CD4-positive, CD25-positive, alpha-beta regulatory T cell (primary cell): ENCODE measurements around the gene RAB23. TPM values are rescaled to one million over a fixed set of nuclear protein-coding genes. Genes with fewer than 3 reads are reported as not detected.
A peak's percentile ranks its signal among the peaks of the same experiment; 100 is the strongest.

Experiments used
- ATAC-seq, 2 donors: fragments of 150-1000 bp; cut with Tn5 transposase; one replicate each; pipeline ENCODE4 v1.10.0; 2021; ENCODE audit warnings: low read depth in 2 of 2, moderate number of reproducible peaks in 2 of 2, moderate library complexity in 1 of 2
- DNase-seq, 3 donors: peaks; one replicate each; pipeline versions ENCODE4 v3.0.0 to v3.0.0-alpha.2; 2012 to 2022; ENCODE audit warnings: mixed read lengths in 1 of 3
- H3K27ac ChIP-seq: one replicate; pipeline ENCODE4 v1.7.0; 2013; ENCODE audit warnings: mild to moderate bottlenecking, low read length; ENCODE audit not compliant: insufficient read depth, poor library complexity, severe bottlenecking
- H3K27me3 ChIP-seq: one replicate; pipeline ENCODE4 v1.7.0; 2013; ENCODE audit warnings: low read length; ENCODE audit not compliant: control insufficient read depth, insufficient read depth
- H3K36me3 ChIP-seq: one replicate; pipeline ENCODE4 v1.7.0; 2013; ENCODE audit warnings: mild to moderate bottlenecking, low read length, moderate library complexity; ENCODE audit not compliant: control insufficient read depth, insufficient read depth
- H3K4me1 ChIP-seq: 2 replicates; pipeline ENCODE4 v1.7.0; 2013; ENCODE audit warnings: mild to moderate bottlenecking, low read length; ENCODE audit not compliant: insufficient read depth, control insufficient read depth, poor library complexity, severe bottlenecking
- H3K4me3 ChIP-seq: one replicate; pipeline ENCODE4 v1.7.0; 2013; ENCODE audit warnings: low read depth, mild to moderate bottlenecking, low read length, moderate library complexity
- H3K9me3 ChIP-seq, 2 experiments: 1 replicate in 1 of 2; 2 replicates in 1 of 2; pipeline ENCODE4 v1.7.0; 2013; ENCODE audit warnings: low read length in 2 of 2, mild to moderate bottlenecking in 1 of 2, moderate library complexity in 1 of 2; ENCODE audit not compliant: control insufficient read depth in 2 of 2
- H3K27ac Mint-ChIP-seq, 3 donors: one replicate each; pipeline ENCODE4 v1.8.0; 2020 to 2022; ENCODE audit warnings: mild to moderate bottlenecking in 3 of 3, mixed read lengths in 3 of 3, moderate library complexity in 2 of 3
- H3K27me3 Mint-ChIP-seq: one replicate; pipeline ENCODE4 v1.8.0; 2022; ENCODE audit warnings: mild to moderate bottlenecking, mixed read lengths
- H3K36me3 Mint-ChIP-seq: one replicate; pipeline ENCODE4 v1.8.0; 2020; ENCODE audit warnings: mixed read lengths
- H3K4me1 Mint-ChIP-seq, 4 donors: one replicate each; pipeline ENCODE4 v1.8.0; 2020 to 2022; ENCODE audit warnings: mixed read lengths in 4 of 4, mild to moderate bottlenecking in 1 of 4
- H3K4me3 Mint-ChIP-seq, 4 donors: one replicate each; pipeline ENCODE4 v1.8.0; 2020 to 2022; ENCODE audit warnings: mild to moderate bottlenecking in 4 of 4, mixed read lengths in 4 of 4, moderate library complexity in 3 of 4
- H3K9me3 Mint-ChIP-seq, 7 donors: one replicate each; pipeline ENCODE4 v1.8.0; 2020 to 2022; ENCODE audit warnings: mixed read lengths in 7 of 7, mild to moderate bottlenecking in 3 of 7, moderate library complexity in 2 of 7
- polyA plus RNA-seq, 4 donors: library from polyadenylated mRNA; unstranded; fragments of 300-500 nt; fragmentation: Illumina TruSeq; gene quantifications; one replicate each; pipeline ENCODE4 v1.2.3, GENCODE V29; 2021
- total RNA-seq: library from RNA; stranded (reverse); gene quantifications from one replicate; pipeline ENCODE4 v1.2.3, GENCODE V29; 2022

The RAB23 gene
- total and polyA plus RNA-seq, 5 donors from 2014 or later = 0.07 to 0.56 (median 0.28) TPM; not detected in 1

- peak overlapping the region in 1 of 4 donors; percentile 3 for H3K4me3 Mint-ChIP-seq
- Histone ChIP-seq H3K36me3 (no peaks in the 10 kb centered on the region), H3K4me3 (no peak overlapping the region), H3K27ac (no peak overlapping the region), H3K27me3 (peaks cover 6% of the 10 kb centered on the region), H3K4me1 (peaks cover 3% of the 10 kb centered on the region), H3K9me3 (peaks cover 3 to 7% of the 10 kb centered on the region in 2 experiments)
- ATAC-seq (no peak), DNase-seq (no peak)
- H3K36me3 Mint-ChIP-seq = peaks cover 4% of the 10 kb centered on the region
- H3K27me3 Mint-ChIP-seq = peaks cover 41% of the 10 kb centered on the region
- H3K4me1 Mint-ChIP-seq = peaks cover 4 to 22% (median 12%) of the 10 kb centered on the region in 4 donors
- H3K27ac Mint-ChIP-seq = no peak overlapping the region
- peaks cover 0 to 5% (median 3%) of the 10 kb centered on the region in 7 donors for H3K9me3 Mint-ChIP-seq
Measured at GRCh38 chr6:57215260-57215659, 6.8 kb downstream of the RAB23 start.

GRCh38 chr6:57210060-57210459 is 12.0 kb downstream of the RAB23 start:
- H3K27me3 Mint-ChIP-seq = peaks cover 4% of the 10 kb centered on the region
- Histone ChIP-seq H3K4me1 (peaks cover 3% of the 10 kb centered on the region), H3K9me3 (no peaks in the 10 kb centered on the region), H3K4me3 (no peak overlapping the region), H3K27ac (no peak overlapping the region), H3K36me3 (no peaks in the 10 kb centered on the region), H3K27me3 (no peaks in the 10 kb centered on the region)
- ATAC-seq = no peak
- H3K9me3 Mint-ChIP-seq = peaks cover 0 to 4% (median 1%) of the 10 kb centered on the region in 7 donors
- H3K27ac Mint-ChIP-seq = no peak overlapping the region
- H3K36me3 Mint-ChIP-seq = peaks cover 3% of the 10 kb centered on the region
- peaks cover 0 to 16% (median 10%) of the 10 kb centered on the region in 4 donors for H3K4me1 Mint-ChIP-seq
- H3K4me3 Mint-ChIP-seq = no peak overlapping the region
- no peak for DNase-seq

GRCh38 chr6:57209030-57209429 is 13.1 kb downstream of the RAB23 start:
- H3K27ac ChIP-seq = no peak overlapping the region
- no peaks in the 10 kb centered on the region for H3K36me3 ChIP-seq
- Mint-ChIP-seq H3K4me1 (peaks cover 0 to 7% (median 4%) of the 10 kb centered on the region in 4 donors), H3K27me3 (no peaks in the 10 kb centered on the region), H3K27ac (no peak overlapping the region), H3K9me3 (peaks cover 0 to 4% (median 0%) of the 10 kb centered on the region in 7 donors), H3K36me3 (no peaks in the 10 kb centered on the region), H3K4me3 (no peak overlapping the region)
- no peaks in the 10 kb centered on the region for H3K27me3 ChIP-seq
- ATAC-seq = no peak
- no peaks in the 10 kb centered on the region for H3K4me1 ChIP-seq
- no peak overlapping the region for H3K4me3 ChIP-seq
- DNase-seq = no peak
- H3K9me3 ChIP-seq = no peaks in the 10 kb centered on the region

- H3K27ac ChIP-seq = no peak overlapping the region
- H3K9me3 ChIP-seq = no peaks in the 10 kb centered on the region
- H3K4me1 ChIP-seq = no peaks in the 10 kb centered on the region
- Mint-ChIP-seq H3K27me3 (no peaks in the 10 kb centered on the region), H3K4me3 (peak overlapping the region in 1 of 4 donors; percentile 58), H3K9me3 (peaks cover 0 to 1% (median 0%) of the 10 kb centered on the region in 7 donors), H3K27ac (no peak overlapping the region), H3K4me1 (no peaks in the 10 kb centered on the region), H3K36me3 (no peaks in the 10 kb centered on the region)
- H3K36me3 ChIP-seq = no peaks in the 10 kb centered on the region
- H3K4me3 ChIP-seq = no peak overlapping the region
- no peak for DNase-seq
- ATAC-seq = no peak
- H3K27me3 ChIP-seq = no peaks in the 10 kb centered on the region
Measured at GRCh38 chr6:57207872-57208271, 14.2 kb downstream of the RAB23 start.

- H3K4me3 ChIP-seq = no peak overlapping the region
- no peak overlapping the region for H3K4me3 Mint-ChIP-seq
Measured at GRCh38 chr6:57207141-57207540, 15.0 kb downstream of the RAB23 start.

GRCh38 chr6:57205550-57206328 is 16.4 kb downstream of the RAB23 start:
- H3K4me3 ChIP-seq = no peak overlapping the region
- no peaks in the 10 kb centered on the region for H3K27me3 ChIP-seq
- no peaks in the 10 kb centered on the region for H3K9me3 ChIP-seq
- no peak for ATAC-seq
- H3K36me3 Mint-ChIP-seq = peaks cover under 1% of the 10 kb centered on the region
- DNase-seq = no peak
- H3K9me3 Mint-ChIP-seq = peaks cover 0 to 1% (median 0%) of the 10 kb centered on the region in 7 donors
- H3K27ac ChIP-seq = no peak overlapping the region
- H3K4me3 Mint-ChIP-seq = no peak overlapping the region
- H3K4me1 Mint-ChIP-seq = no peaks in the 10 kb centered on the region
- no peak overlapping the region for H3K27ac Mint-ChIP-seq
- H3K36me3 ChIP-seq = no peaks in the 10 kb centered on the region
- H3K4me1 ChIP-seq = no peaks in the 10 kb centered on the region
- H3K27me3 Mint-ChIP-seq = peaks cover 5% of the 10 kb centered on the region

More at GRCh38 chr6:57207141-57207540, 15.0 kb downstream of the RAB23 start:
- Histone ChIP-seq H3K27me3 (no peaks in the 10 kb centered on the region), H3K27ac (no peak overlapping the region), H3K36me3 (no peaks in the 10 kb centered on the region), H3K9me3 (no peaks in the 10 kb centered on the region), H3K4me1 (no peaks in the 10 kb centered on the region)
- no peak overlapping the region for H3K27ac Mint-ChIP-seq
- no peaks in the 10 kb centered on the region for H3K36me3 Mint-ChIP-seq
- DNase-seq (no peak), ATAC-seq (no peak)
- H3K27me3 Mint-ChIP-seq = peaks cover 3% of the 10 kb centered on the region
- H3K4me1 Mint-ChIP-seq = no peaks in the 10 kb centered on the region
- peaks cover 0 to 1% (median 0%) of the 10 kb centered on the region in 7 donors for H3K9me3 Mint-ChIP-seq

GRCh38 chr6:57201718-57202117 is 20.4 kb downstream of the RAB23 start:
- Mint-ChIP-seq H3K4me1 (no peaks in the 10 kb centered on the region), H3K4me3 (no peak overlapping the region), H3K36me3 (peaks cover 3% of the 10 kb centered on the region), H3K9me3 (no peaks in the 10 kb centered on the region), H3K27me3 (peaks cover 5% of the 10 kb centered on the region), H3K27ac (no peak overlapping the region)
- H3K9me3 ChIP-seq = no peaks in the 10 kb centered on the region
- no peaks in the 10 kb centered on the region for H3K36me3 ChIP-seq
- no peak for DNase-seq
- H3K4me1 ChIP-seq = no peaks in the 10 kb centered on the region
- no peak overlapping the region for H3K4me3 ChIP-seq
- no peak overlapping the region for H3K27ac ChIP-seq
- ATAC-seq = no peak
- H3K27me3 ChIP-seq = peaks cover 2% of the 10 kb centered on the region
